Adrenal gland (tissue), 12 donors: ENCODE measurements around the gene BSPRY. TPM values are rescaled to one million over a fixed set of nuclear protein-coding genes. Genes with fewer than 3 reads are reported as not detected.

Experiments
- DNase-seq, 7 donors: peaks; one replicate each; pipeline ENCODE4 v3.0.0-alpha.2; 2019 to 2020
- H3K27ac ChIP-seq, 5 donors: fragments of 200-600 bp; sonication (generic) in 4 of 5; 1 replicate in 3 of 5; 2 replicates in 2 of 5; pipeline versions ENCODE4 v1.5.1 to v1.8.0; 2016 to 2020; ENCODE audit warnings: mild to moderate bottlenecking in 1 of 5
- H3K27me3 ChIP-seq: fragments of 200-600 bp; 2 replicates; pipeline ENCODE4 v1.8.0; 2021
- H3K36me3 ChIP-seq, 2 donors: fragments of 200-600 bp; replicated peaks in 1 of 2; 1 replicate in 1 of 2; 2 replicates in 1 of 2; pipeline versions ENCODE4 v1.5.1 to v1.8.0; 2018 to 2022
- H3K4me1 ChIP-seq, 2 donors: fragments of 200-600 bp; replicated peaks in 1 of 2; 1 replicate in 1 of 2; 2 replicates in 1 of 2; pipeline versions ENCODE4 v1.5.1 to v1.8.0; 2018 to 2021
- H3K4me3 ChIP-seq, 4 donors: fragments of 200-600 bp; sonication (generic) in 3 of 4; one replicate each; pipeline ENCODE4 v1.5.1; 2016 to 2018
- H3K9me3 ChIP-seq, 3 donors: fragments of 200-600 bp; sonication (generic) in 1 of 3; replicated peaks in 1 of 3; 1 replicate in 2 of 3; 2 replicates in 1 of 3; pipeline versions ENCODE4 v1.5.1 to v1.8.0; 2016 to 2021
- POLR2A ChIP-seq, 2 donors: fragments of 450-650 bp; IDR thresholded peaks; one replicate each; pipeline ENCODE4 v1.6.1; 2017; ENCODE audit warnings: antibody characterized with exemption in 2 of 2, mild to moderate bottlenecking in 2 of 2, moderate library complexity in 1 of 2
- WGBS, 4 donors: extraction: QIAGEN DNeasy Blood & Tissue Kit in 2 of 4; methylation state at CpG; one replicate each; pipeline versions ENCODE4 v1.1.5 to v1.1.7; 2013 to 2017; 5-methylcytosine and 5-hydroxymethylcytosine counted together
- intact Hi-C, 2 donors: fragments of 100-400 bp; cut with DNase I; formaldehyde crosslinking; loops; one replicate each; pipeline versions ENCODE4 v1.14.1 to v1.15.0; 2022 to 2023
- polyA plus RNA-seq, 3 donors: library from polyadenylated mRNA; stranded (reverse); fragments of 200-250 nt in 2 of 3; fragments of 350-450 nt in 1 of 3; fragmentation: Illumina TruSeq in 1 of 3; extraction: RNeasy Lipid Tissue Mini Kit (QIAGEN cat#74804) in 1 of 3; gene quantifications; one replicate each; pipeline ENCODE4 v1.2.3, GENCODE V29; 2013 to 2014
- total RNA-seq, 9 donors: library from RNA; depleted of rRNA in 4 of 9; stranded (reverse); fragments of >200 nt in 4 of 9; fragments of 120-200 nt in 1 of 9; fragmentation: NEBNext Ultra II Directional in 1 of 9; extraction: Animal tissue kit (Norgen Biotek cat#: 25700) in 1 of 9; gene quantifications; one replicate each; pipeline versions ENCODE4 v1.1.0 to v1.2.4, GENCODE V29; 2013 to 2023
- TF ChIP-seq, protein P1 (sequence below), 6 experiments: fragments of 450-650 bp in 4 of 6; fragments of 200-600 bp in 2 of 6; sonication (generic) in 1 of 6; IDR thresholded peaks; 1 replicate in 5 of 6; 2 replicates in 1 of 6; pipeline versions ENCODE4 v1.5.1 to v1.8.0; 2016 to 2021; ENCODE audit warnings: antibody characterized with exemption in 6 of 6, mild to moderate bottlenecking in 2 of 6, moderate library complexity in 1 of 6
- donor health status: healthy with polysubstance abuse.
- donor health status: Bipolar disorder and iron deficiency.
- donor health status: DM: yes; HTN: yes; CAD: no.
- donor health status: DM: no; HTN: no; CAD: no.
- donor health status: DM: no; HTN: no; CAD: no.
- donor health status: DM: yes; HTN: yes; CAD: no.

BSPRY gene
- total and polyA plus RNA-seq, 12 donors, result 0.89 to 18.6 (median 3.7) TPM

DNA sequence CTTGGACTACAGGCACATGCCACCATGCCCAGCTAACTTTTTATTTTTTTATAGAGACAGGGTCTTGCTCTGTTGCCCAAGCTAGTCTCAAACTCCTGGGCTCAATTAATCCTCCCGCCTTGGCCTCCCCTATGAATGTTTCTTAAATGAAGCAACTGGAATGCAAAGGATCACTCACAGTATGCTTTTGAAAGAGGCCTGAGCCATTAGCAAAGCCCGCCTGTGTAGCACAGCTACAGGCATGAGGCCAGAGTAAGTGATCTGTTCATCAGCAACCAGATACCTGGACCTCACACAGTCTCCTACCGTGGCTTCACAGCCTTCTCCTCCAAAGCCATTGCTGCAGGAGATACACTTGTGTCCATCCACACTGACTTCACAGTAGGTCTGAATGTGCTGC is 29.3 kb upstream of the BSPRY start:
- Histone ChIP-seq H3K27ac (no peak overlapping the region), H3K36me3 (peaks cover 0 to 17% of the 10 kb centered on the region in 2 donors), H3K4me3 (no peak overlapping the region), H3K4me1 (no peaks in the 10 kb centered on the region), H3K9me3 (no peaks in the 10 kb centered on the region), H3K27me3 (no peaks in the 10 kb centered on the region)
- 92 to 95% (median 93%) methylated on average over 3 of the region's 3 CpGs for WGBS, 4 donors
- TF ChIP-seq, protein P1, sequence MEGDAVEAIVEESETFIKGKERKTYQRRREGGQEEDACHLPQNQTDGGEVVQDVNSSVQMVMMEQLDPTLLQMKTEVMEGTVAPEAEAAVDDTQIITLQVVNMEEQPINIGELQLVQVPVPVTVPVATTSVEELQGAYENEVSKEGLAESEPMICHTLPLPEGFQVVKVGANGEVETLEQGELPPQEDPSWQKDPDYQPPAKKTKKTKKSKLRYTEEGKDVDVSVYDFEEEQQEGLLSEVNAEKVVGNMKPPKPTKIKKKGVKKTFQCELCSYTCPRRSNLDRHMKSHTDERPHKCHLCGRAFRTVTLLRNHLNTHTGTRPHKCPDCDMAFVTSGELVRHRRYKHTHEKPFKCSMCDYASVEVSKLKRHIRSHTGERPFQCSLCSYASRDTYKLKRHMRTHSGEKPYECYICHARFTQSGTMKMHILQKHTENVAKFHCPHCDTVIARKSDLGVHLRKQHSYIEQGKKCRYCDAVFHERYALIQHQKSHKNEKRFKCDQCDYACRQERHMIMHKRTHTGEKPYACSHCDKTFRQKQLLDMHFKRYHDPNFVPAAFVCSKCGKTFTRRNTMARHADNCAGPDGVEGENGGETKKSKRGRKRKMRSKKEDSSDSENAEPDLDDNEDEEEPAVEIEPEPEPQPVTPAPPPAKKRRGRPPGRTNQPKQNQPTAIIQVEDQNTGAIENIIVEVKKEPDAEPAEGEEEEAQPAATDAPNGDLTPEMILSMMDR (IDR thresholded peaks at IDR 0.05), result no peak
- no peak for TF ChIP-seq POLR2A (IDR thresholded peaks at IDR 0.05)
- no peak for DNase-seq
- intact Hi-C loops, result no loop called here

DNA sequence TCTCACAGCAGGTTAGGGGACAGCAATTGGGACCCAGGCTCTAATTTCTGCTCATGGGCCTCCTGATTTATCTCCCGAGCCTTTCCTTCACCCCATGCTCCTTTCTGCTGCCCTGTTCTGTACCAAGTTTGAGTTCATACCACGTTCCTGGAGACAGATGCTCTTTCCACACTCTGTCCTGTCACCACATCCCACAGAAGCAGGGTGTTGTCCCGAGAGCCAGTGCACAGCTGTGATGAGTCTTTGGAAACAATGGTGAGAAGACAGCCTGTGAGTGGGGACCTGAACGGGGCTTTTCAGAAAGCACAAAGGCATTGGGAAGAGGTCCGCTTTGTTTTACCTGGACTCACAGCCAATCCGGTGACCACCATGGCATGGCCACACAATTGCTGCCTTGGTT is 26.7 kb upstream of the BSPRY start:
- intact Hi-C loops, result no loop called here
- no peak for TF ChIP-seq POLR2A (IDR thresholded peaks at IDR 0.05)
- no peak overlapping the region for H3K27ac ChIP-seq
- H3K4me1 ChIP-seq, result no peaks in the 10 kb centered on the region
- H3K27me3 ChIP-seq, result no peaks in the 10 kb centered on the region
- H3K4me3 ChIP-seq, result no peak overlapping the region
- 84 to 92% (median 88%) methylated on average over 6 of the region's 6 CpGs for WGBS, 4 donors
- H3K36me3 ChIP-seq, result peaks cover 0 to 6% of the 10 kb centered on the region in 2 donors
- no peak for DNase-seq
- no peaks in the 10 kb centered on the region for H3K9me3 ChIP-seq

GRCh38 chr9:113326230-113326629 is 23.1 kb upstream of the BSPRY start:
- Histone ChIP-seq H3K4me3 (no peak overlapping the region), H3K27ac (no peak overlapping the region), H3K4me1 (no peaks in the 10 kb centered on the region), H3K36me3 (no peaks in the 10 kb centered on the region), H3K9me3 (no peaks in the 10 kb centered on the region), H3K27me3 (no peaks in the 10 kb centered on the region)
- TF ChIP-seq POLR2A (IDR thresholded peaks at IDR 0.05), result no peak
- TF ChIP-seq, protein P1 (IDR thresholded peaks at IDR 0.05), result no peak
- intact Hi-C loops, result no loop called here
- 93 to 98% (median 95%) methylated on average over 4 of the region's 4 CpGs for WGBS, 4 donors
- DNase-seq, result no peak

DNA sequence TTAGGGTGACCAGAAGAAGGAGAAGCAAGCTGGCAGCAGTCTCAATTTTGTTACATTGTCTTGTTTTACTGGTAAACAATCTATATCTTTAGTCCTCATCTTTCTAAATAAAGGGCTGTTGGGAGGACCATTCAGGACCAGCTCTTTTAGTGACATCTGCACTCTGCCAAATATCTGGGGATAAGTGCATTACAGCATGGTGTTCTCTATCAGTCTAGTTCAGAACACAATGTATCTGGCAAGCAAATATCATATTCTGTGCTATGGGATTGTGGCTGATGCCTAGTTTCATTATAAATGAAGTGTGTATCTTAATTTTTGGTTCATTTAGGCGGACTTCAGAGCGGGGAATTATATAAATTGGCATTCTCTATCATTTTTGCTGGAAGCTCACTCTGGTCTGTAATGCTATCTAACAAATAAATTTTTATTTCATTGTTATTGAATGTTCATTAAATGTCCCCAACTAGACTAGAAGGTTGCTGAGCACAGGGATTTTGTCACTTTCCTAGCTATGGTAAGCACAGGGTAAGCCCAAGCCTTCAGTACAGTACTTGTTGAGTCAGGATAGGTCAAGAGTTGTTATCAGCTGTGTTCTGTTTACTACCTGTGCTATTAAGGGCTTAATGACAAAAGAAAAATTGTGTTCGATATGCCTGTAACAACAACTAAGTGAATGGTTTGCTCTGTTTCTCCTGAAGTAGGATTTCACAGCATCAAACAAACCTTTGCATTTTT is 21.1 kb upstream of the BSPRY start:
- no peaks in the 10 kb centered on the region for H3K9me3 ChIP-seq
- no peak overlapping the region for H3K27ac ChIP-seq
- WGBS, 4 donors, result 81 to 97% (median 94%) methylated on average over 3 of the region's 3 CpGs
- intact Hi-C loops, result no loop called here
- H3K4me3 ChIP-seq, result no peak overlapping the region
- DNase-seq, result no peak
- no peaks in the 10 kb centered on the region for H3K27me3 ChIP-seq
- no peaks in the 10 kb centered on the region for H3K36me3 ChIP-seq
- H3K4me1 ChIP-seq, result no peaks in the 10 kb centered on the region
- TF ChIP-seq, protein P1 (IDR thresholded peaks at IDR 0.05), result no peak
- TF ChIP-seq POLR2A (IDR thresholded peaks at IDR 0.05), result no peak

GRCh38 chr9:113331780-113332179 is 17.6 kb upstream of the BSPRY start:
- Histone ChIP-seq H3K36me3 (no peaks in the 10 kb centered on the region), H3K27me3 (no peaks in the 10 kb centered on the region), H3K27ac (no peak overlapping the region), H3K4me1 (no peaks in the 10 kb centered on the region), H3K4me3 (no peak overlapping the region), H3K9me3 (no peaks in the 10 kb centered on the region)
- TF ChIP-seq, protein P1 (IDR thresholded peaks at IDR 0.05), result no peak
- no peak for TF ChIP-seq POLR2A (IDR thresholded peaks at IDR 0.05)
- no peak for DNase-seq
- WGBS, 4 donors, result 70 to 86% (median 76%) methylated on average over 4 of the region's 4 CpGs
- intact Hi-C loops, result no loop called here
